ENCODE data around the gene CDR2.

- TF ChIP-seq CTCF (IDR thresholded peaks at IDR 0.05): no peak
- TF ChIP-seq POLR2A (IDR thresholded peaks at IDR 0.05): no peak
Measured at GRCh38 chr16:22337849-22338635, 36.4 kb downstream of the CDR2 start.

Data from Peyer's patch (tissue), 4 donors.